HG03457 (cell line): ENCODE measurements around the gene FMOD.
"Not testable (repeated sequence)": the region's sequence is repeated elsewhere in the genome, so short reads cannot be mapped to it uniquely, and the experiment has no call there.

Experiments
- ATAC-seq: cut with Tn5 transposase; IDR thresholded peaks from one replicate; pipeline ENCODE4 v1.9.1; 2021; ENCODE audit warnings: moderate number of reproducible peaks; ENCODE audit not compliant: unreplicated experiment

Gene FMOD

GRCh38 chr1:203307641-203308126 is 43.2 kb downstream of the FMOD start:
- ATAC-seq = no peak

GRCh38 chr1:203306965-203307541 is 43.9 kb downstream of the FMOD start:
- no peak for ATAC-seq

GRCh38 chr1:203306089-203306964 is 44.6 kb downstream of the FMOD start:
- ATAC-seq = no peak

- ATAC-seq = no peak
These were observed 45.2 kb downstream of the FMOD start for GRCh38 chr1:203305809-203306088.

GRCh38 chr1:203304919-203305808 is 45.8 kb downstream of the FMOD start, which contains the start of gene BTG2:
Gene BTG2 (plus strand): TSS chr1:203305519. CDS start chr1:203305607, 88 bp downstream.
- peak; percentile 53 for ATAC-seq

GRCh38 chr1:203304391-203304918 is 46.5 kb downstream of the FMOD start:
- no peak for ATAC-seq

- ATAC-seq = no peak
These were observed 48.0 kb downstream of the FMOD start for GRCh38 chr1:203302894-203303293.

GRCh38 chr1:203302456-203302855 is 48.5 kb downstream of the FMOD start:
- ATAC-seq = no peak

GRCh38 chr1:203301331-203301668 is 49.6 kb downstream of the FMOD start:
- ATAC-seq = no peak

- ATAC-seq = no peak
These were observed 50.2 kb downstream of the FMOD start for GRCh38 chr1:203300441-203301330.

- not testable (repeated sequence) for ATAC-seq
These were observed 51.0 kb downstream of the FMOD start for GRCh38 chr1:203299719-203300429.

- no peak for ATAC-seq
These were observed 51.8 kb downstream of the FMOD start for GRCh38 chr1:203299169-203299568.

- no peak for ATAC-seq
These were observed 54.4 kb downstream of the FMOD start for GRCh38 chr1:203296460-203297073.

- no peak for ATAC-seq
These were observed 55.1 kb downstream of the FMOD start for GRCh38 chr1:203295796-203296195.

GRCh38 chr1:203291201-203292096 is 59.5 kb downstream of the FMOD start:
- no peak for ATAC-seq
